Hindlimb muscle (tissue), 1 donor: Measurements from ENCODE around the gene SUGP1. TPM values are rescaled to one million over a fixed set of nuclear protein-coding genes. Genes with fewer than 3 reads are reported as not detected.
"Not testable (repeated sequence)": the region's sequence is repeated elsewhere in the genome, so short reads cannot be mapped to it uniquely, and the experiment has no call there.

ENCODE experiments used
- DNase-seq: peaks from one replicate; pipeline ENCODE4 v3.0.0-alpha.2; 2013
- polyA plus RNA-seq: library from polyadenylated mRNA; unstranded; fragments of 120-200 nt; gene quantifications from one replicate; pipeline ENCODE4 v1.2.1, GENCODE V29; 2013; ENCODE audit not compliant: insufficient read length

Gene SUGP1
- polyA plus RNA-seq, 1 donor: 40.4 TPM

GRCh38 chr19:19262190-19263057, 57.9 kb downstream of the SUGP1 start:
- DNase-seq: no peak

DNA sequence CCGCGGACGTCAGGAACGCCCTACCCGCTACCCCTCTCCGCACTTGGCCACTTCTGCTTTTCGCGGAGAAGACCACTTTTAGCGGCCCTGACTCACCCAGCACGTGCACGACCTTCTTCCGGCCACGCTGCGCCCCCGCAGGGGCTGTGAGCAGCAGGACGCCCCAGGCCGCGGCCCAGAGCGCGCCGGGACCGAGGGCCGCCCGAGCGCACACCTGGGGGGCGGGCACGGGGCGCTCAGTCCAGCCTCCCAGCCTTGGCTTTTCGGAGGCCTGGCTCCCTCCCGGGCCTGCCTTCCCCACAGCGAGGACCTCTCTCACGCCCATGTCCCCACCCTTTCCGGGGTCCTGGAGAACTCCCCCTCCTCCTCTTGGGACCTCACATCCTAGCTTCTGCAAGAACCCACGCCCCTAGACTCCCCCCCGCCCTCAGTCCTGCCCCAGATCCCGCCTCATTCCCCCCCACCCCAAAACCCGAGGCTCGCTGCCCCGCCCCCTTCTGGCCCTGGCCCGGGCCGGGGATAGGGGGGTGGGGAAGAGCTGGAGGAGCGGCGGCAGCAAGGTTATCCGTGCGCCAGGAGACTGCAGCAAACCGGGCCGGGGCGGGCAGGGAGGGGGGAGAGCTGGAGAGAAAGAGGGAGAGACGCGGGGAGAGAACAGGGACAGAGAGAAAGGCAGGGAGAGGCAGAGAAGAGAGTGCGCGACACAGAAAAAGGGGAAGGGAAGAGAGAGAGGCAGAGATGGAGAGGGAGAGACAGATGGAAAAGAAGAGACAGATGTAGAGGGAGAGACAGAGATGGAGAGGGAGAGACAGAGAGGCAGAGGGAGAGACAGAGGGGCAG, 58.7 kb downstream of the SUGP1 start:
- DNase-seq: peak; percentile 40

DNA sequence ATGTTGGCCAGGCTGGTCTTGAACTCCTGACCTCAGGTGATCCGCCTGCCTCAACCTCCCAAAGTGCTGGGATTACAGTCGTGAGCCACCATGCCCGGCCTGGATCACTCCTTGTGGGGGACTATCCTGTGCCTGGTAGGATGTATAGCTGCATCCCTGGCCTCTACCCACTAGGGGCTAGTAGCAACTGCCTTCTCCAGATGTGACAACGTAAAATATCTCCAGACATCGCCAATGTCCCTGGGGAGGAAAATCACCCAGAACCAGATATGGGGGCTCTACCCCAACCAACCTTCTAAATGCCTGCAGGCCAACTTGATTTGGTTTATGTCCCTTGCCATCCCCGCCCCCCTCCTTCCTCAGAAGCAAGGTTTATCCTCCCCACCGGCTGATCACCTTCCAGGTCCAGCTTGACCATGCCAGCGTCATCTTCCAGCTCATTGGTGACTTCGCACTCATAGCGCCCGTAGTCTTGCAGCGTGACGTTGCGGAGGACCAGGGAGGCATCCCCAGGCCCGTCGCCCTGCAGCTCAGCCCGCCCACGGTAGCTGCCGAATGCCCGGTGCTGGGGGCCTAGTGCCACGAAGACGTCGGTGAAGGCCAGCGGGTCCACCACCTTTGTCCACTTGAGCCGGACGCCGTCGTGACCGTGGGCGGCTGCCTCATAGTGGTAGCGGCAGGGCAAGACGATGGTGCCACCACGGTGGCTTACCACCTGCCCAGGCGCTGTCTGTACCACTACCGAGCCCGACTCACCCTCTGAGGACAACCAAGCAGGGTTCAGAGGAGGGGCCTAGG, 59.7 kb downstream of the SUGP1 start:
- DNase-seq: no peak

- DNase-seq: no peak
These were observed 60.6 kb downstream of the SUGP1 start for GRCh38 chr19:19259741-19260140.

DNA sequence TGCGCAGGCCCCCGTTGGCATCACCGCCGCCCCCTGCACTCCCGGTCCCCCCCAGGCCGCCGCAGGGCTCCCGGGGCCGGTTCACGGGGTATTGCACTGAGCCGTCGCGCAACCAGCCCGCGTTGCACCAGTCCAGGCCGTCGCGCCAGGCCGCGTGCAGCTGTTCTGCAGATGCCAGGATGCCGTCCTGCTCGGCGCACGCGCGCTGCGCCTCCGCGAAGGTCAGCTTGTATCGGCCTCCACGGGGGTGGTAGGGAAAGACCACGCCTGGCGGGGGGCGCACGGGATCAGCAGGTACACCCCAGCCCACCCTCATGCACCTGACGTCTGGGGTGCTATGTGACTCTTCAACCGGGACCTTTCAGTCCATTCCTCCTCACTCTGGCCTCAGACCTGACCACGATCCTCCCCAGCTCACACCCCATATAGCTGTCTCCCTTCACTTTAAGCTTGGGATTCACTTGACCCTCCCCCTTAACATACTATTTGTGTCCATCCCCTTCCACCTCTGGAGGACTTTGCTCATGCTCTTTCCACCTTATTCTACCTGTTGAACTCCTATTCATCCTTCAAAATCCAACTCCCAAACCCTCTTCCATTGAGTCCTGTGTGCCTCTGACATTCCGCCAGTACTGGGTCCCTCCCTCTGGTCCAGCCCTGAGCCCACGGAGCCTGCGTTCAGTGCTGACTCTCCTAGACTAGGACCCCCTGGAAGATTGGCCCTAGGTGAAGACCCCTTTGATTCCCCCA, 61.5 kb downstream of the SUGP1 start:
- no peak for DNase-seq

- DNase-seq: no peak
These were observed 62.3 kb downstream of the SUGP1 start for GRCh38 chr19:19257836-19258588.

DNA sequence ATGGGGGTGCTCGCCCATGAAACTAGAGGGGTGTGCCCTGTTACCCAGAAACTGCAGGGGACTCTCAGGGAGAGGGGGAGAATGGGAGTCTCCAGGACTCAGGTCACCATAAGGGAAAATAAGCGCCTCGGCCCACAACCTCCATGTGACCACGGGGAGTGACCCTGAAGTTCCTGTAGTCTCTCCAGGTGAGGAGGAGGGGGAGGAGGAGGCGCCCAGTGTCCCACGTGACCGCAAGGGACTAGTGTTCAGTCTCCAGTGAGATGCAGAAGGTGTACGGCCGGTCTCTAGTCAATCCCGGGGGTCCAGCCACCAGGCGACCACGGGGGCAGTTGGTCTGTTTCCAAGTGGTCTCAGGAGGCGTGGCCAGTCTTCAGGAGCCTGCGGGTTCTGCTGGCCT, 63.2 kb downstream of the SUGP1 start:
- no peak for DNase-seq

GRCh38 chr19:19256072-19256969, 64.0 kb downstream of the SUGP1 start:
- no peak for DNase-seq

- not testable (repeated sequence) for DNase-seq
These were observed 66.9 kb downstream of the SUGP1 start for GRCh38 chr19:19253409-19253808.

- DNase-seq: no peak
These were observed 70.0 kb downstream of the SUGP1 start for GRCh38 chr19:19250196-19250801.

GRCh38 chr19:19240476-19240875, 79.8 kb downstream of the SUGP1 start:
- no peak for DNase-seq

- DNase-seq: no peak
These were observed 80.6 kb downstream of the SUGP1 start for GRCh38 chr19:19239675-19240074.

GRCh38 chr19:19238126-19238894, 82.0 kb downstream of the SUGP1 start:
- no peak for DNase-seq

DNA sequence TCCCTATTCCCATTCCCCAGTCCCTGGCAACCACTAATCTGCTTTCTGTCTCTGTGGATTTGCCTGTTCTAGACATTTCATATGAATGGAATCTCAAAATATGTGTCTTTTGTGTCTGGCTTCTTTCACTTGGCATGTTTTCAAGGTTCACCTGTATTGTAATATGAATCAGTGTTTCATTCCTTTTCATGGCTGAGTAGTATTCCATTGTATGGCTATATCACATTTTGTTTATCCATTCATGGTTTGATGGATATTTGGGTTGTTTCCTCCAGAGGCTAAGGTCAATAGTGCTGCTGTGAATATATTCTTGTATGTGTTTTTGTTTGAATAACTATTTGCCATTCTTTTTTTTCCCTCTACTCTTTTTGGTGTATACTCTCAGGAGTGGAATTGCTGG, 84.1 kb downstream of the SUGP1 start:
- DNase-seq: no peak

- DNase-seq: no peak
These were observed 86.0 kb downstream of the SUGP1 start for GRCh38 chr19:19234220-19234816.

DNA sequence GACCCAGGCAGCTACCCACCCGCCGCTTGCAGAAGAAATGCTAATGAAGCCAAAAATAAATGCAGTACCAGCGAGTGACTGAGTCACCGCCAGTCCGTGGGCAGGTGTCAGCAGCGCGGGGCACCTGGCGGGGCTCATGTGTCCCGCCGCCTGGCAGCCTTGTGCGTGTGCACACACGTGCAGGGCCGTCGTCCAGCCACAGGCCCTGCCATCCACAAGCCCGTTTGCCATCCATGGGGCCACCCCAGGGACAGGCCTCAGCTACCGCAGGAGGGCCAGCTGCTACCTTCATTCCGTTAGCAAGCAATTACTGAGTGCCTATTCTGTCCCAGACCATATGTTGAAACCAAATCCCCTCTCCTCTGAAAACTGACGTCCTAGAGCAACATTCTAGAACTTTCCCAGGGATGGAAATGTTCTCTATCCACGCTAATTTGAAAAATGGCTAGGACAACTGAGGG, 88.0 kb downstream of the SUGP1 start:
- DNase-seq: no peak

DNA sequence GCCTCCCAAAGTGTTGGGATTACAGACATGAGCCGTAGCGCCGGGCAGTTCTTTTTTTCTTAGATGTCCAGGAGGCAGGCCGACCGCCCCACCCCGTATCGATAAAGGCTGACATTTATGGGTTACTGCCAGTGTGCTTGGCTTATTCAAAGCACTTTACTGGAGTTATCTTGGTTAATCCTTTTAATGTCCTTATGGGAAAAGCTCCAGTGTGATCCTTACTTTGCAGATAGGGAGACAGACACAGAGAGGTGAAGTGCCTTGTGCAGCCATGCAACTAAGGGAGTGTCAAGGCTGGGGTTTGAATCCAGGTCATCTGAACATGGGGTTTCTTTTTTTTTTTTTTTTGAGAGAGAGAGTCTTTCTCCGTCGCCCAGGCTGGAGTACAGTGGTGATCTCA, 89.3 kb downstream of the SUGP1 start:
- no peak for DNase-seq

- DNase-seq: no peak
These were observed 90.6 kb downstream of the SUGP1 start for GRCh38 chr19:19229701-19230100.
